Fibroblast of mammary gland (primary cell): ENCODE results near the gene C9orf50.
"Not testable (repeated sequence)": the region's sequence is repeated elsewhere in the genome, so short reads cannot be mapped to it uniquely, and the experiment has no call there.

Source experiments
- DNase-seq: peaks from one replicate; pipeline ENCODE4 v3.0.0-alpha.2; 2010; ENCODE audit warnings: low read depth
- H3K4me3 ChIP-seq: 2 replicates; pipeline ENCODE4 v1.5.1; 2011; ENCODE audit warnings: low read depth, mild to moderate bottlenecking, low read length, moderate library complexity; ENCODE audit not compliant: control insufficient read depth
- CTCF ChIP-seq: conservative IDR thresholded peaks from 2 replicates; pipeline ENCODE4 v1.5.1; 2011; ENCODE audit warnings: low read depth, low read length, inconsistent platforms; ENCODE audit not compliant: control insufficient read depth, insufficient read depth

Gene C9orf50

DNA sequence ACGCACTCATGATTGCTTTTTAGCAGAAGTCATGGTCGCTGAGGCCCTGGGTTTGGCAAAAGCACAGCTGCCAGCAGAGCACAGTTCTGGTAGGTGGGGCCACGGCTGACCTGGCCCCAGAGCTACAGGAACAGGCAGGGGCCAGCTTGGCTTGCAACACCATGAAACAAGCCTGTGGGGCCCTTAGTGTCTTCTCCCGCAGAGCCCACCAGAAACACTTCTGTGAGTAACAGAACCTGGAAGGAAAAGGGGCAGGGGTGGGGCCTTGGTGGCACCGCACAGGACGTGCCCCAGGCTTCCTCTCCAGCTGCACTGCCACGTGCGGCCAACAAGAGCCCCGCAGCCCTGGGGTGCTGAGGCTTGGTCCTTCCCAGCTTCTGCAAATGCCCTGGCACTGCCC is 16.2 kb upstream of the C9orf50 start:
- DNase-seq: no peak

GRCh38 chr9:129636343-129636742 is 15.4 kb upstream of the C9orf50 start:
- DNase-seq, H3K4me3 ChIP-seq: not testable (repeated sequence)

More for the DNA sequence above, 16.2 kb upstream of the C9orf50 start:
- H3K4me3 ChIP-seq: no peak overlapping the region
- no peak for TF ChIP-seq CTCF

- H3K4me3 ChIP-seq: no peak overlapping the region
- TF ChIP-seq CTCF: no peak
- DNase-seq: no peak
Observed at GRCh38 chr9:129635099-129636065, 14.5 kb upstream of the C9orf50 start.

- no peak overlapping the region for H3K4me3 ChIP-seq
- no peak for TF ChIP-seq CTCF
- DNase-seq: no peak
Observed at GRCh38 chr9:129633848-129634247, 12.9 kb upstream of the C9orf50 start.

GRCh38 chr9:129633207-129633606 is 12.3 kb upstream of the C9orf50 start:
- no peak for DNase-seq
- no peak overlapping the region for H3K4me3 ChIP-seq
- TF ChIP-seq CTCF: no peak

GRCh38 chr9:129632460-129632859 is 11.6 kb upstream of the C9orf50 start:
- H3K4me3 ChIP-seq: no peak overlapping the region
- peak; percentile 60 for DNase-seq
- no peak for TF ChIP-seq CTCF

DNA sequence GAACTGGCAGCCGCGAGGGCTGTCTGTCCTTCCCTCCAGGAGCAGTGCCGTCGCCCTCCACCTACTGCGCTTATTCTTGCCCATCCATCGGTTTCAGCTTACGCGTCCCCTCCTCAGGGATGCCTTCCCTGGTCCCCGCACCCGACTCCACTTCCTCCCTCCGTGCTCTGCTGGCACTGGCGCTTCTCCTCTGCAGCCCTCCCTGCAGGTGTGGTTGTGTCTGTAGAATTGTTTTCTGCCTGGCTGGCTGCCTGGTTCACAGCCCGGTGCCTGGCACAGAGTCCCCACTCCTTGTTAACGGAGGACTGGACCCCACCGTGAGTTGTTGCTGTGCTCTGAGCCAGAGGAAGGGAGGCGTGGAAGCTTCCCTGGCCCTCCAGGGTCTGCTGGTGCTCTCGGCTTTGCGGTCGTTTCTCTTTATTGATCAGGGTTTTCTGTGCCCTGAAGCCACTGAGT is 10.8 kb upstream of the C9orf50 start:
- H3K4me3 ChIP-seq: no peak overlapping the region
- DNase-seq: no peak
- TF ChIP-seq CTCF: no peak
